GM18867 (cell line): ENCODE results near the gene ALG12.

Experiments used
- ATAC-seq: cut with Tn5 transposase; IDR thresholded peaks from one replicate; pipeline ENCODE4 v1.9.1; 2021; ENCODE audit warnings: mild to moderate bottlenecking, moderate library complexity; ENCODE audit not compliant: unreplicated experiment

Gene ALG12

DNA sequence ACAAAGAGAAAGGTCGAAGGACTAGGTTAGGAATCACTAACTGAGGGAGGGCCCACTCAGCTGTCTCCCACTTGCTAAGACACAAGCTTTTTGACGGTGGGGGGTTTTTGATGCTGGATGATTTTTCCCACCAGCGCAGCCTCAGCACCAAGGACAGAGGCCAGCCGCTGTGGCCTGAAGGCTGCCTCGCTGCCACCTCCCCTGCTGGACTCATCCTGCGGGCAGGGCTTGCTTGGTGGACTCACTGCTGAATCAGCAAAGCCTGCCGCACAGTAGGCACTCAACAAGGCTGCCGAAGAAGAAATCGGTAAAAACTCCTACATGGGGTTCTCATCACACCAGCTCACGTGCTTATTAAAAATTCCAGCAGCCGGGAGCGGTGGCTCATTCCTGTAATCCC, 2.6 kb downstream of the ALG12 start:
- no peak for ATAC-seq

DNA sequence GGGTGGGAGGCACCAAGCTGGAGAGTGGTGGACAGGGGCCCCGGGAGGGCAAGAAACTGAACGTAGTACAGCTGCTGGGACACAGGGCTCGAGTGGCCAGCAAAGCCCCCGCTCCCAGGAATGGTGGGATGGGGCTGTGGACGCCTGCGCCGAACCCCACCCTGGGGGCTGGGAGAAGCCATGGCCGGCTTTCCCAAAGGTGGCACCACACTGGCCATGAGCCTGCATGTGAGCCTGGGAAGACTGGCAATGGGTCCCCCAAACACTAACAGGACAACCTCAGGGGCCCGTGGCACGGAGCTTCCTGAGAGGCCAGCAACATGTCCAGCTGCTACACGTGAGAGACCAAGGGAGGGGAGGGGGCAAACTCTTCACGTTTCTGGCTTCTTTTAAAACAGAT, 4.0 kb downstream of the ALG12 start:
- ATAC-seq = no peak

DNA sequence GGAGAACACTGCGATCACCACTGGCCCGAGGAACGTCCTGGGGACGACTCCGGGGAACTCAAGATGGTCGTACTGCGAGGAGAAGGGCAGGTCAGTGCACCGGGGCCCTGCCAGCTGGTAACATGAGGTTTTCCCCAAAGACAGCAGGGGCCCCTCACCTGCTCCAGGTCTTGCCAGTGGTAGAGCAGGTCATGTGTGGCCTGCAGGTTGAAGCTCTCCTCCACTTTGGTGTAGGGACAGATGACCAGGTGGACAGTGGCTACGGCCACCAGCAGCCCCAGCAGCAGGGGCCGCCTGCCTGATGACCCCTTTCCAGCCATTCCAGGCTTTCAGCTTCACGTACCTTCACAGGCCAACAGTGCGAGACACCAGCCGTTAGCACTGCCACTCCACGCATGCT, 4.8 kb downstream of the ALG12 start:
- ATAC-seq = no peak

DNA sequence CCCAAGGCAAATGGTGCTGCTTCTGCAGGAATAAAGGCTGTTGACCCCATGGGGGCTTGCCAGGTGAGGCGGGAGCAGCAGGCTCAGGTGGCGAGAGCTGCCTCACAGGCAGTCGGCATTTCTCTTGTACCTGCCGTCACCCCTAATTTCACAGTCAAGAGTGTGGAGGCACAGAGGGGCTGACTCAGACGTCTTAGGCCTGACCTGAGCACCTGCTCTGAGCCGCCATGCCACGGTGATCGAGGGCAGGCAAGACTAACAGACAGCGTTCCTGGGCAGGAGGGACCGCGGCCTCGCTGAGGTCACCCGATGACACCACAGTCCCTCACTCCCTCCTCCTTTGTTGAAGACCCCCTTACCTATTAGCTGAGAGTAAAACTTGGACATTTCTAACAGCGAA, 5.2 kb downstream of the ALG12 start:
- no peak for ATAC-seq

DNA sequence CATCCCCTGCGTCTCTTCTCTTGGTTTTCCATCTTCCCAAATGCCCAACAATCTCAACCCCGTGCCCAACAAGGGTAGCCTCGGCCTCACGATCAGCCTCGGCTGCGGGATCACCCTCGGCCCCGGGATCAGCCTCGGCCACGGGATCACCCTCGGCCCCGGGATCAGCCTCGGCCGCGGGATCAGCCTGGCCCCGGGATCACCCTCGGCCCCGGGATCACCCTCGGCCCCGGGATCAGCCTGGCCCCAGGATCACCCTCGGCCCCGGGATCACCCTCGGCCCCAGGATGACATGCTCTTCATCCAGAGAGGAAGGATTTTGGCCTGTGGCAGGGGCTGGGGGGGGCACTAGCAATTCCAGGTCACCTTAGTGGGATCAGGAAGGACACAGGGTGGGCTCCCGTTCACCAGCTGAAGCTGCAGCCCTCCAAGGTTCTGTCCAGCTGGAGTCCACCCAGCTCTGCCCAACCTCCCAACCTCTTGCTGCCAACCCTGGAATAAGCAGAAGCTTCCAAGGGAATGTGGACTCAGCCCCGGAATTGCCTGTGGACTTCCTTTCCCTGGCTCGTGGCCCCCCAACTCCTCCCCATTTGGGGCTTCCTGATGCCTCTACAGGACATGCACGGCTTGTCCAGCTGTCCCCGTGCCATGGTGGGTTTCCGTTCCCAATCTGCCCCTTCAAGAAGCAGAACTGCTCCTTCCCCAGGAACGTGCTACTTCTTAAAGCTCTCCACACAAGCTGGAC, 6.2 kb downstream of the ALG12 start:
- no peak for ATAC-seq

DNA sequence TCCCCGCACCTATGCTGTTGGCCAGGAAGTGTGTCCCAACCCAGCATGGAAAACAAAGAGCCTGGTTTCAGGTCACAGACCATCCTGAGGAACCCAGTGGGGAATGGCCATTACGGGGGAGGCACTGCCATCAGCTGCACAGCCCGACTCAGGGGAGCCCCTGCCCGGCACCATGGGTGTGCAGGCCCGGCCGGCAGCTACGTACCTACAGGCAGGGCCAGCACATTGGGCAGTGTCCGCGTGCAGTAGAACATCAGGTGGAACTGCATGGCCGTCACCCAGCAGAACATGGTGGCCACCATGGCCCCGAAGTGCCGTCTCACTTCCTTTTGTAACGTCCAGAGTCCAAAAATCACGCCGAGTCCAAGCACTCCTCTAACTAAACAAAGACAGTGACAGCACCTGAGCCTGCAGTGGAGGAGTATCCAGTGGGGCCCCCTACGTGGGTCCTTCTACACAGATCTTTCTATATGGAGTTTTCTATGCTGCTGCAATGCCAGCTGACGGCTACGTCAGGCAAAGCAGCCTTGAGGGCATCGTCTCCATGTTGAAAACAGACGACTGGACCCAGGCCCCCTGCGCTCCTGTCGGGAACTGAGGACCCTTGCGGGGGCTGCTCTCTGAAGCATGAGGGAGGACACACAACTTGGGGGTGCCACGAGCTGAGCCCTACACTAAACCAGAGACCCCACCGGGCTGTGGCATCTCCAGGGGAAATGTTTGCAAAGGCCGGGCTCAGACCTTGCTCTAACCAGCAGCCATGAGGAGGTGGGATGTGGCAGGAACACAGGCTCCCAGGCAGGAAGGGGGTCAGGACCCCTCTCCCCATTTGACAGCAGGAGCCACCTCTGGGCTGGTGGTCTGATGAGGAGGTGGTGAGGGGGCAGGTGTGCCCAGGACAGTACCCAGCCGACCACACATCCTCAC, 7.7 kb downstream of the ALG12 start:
- no peak for ATAC-seq

DNA sequence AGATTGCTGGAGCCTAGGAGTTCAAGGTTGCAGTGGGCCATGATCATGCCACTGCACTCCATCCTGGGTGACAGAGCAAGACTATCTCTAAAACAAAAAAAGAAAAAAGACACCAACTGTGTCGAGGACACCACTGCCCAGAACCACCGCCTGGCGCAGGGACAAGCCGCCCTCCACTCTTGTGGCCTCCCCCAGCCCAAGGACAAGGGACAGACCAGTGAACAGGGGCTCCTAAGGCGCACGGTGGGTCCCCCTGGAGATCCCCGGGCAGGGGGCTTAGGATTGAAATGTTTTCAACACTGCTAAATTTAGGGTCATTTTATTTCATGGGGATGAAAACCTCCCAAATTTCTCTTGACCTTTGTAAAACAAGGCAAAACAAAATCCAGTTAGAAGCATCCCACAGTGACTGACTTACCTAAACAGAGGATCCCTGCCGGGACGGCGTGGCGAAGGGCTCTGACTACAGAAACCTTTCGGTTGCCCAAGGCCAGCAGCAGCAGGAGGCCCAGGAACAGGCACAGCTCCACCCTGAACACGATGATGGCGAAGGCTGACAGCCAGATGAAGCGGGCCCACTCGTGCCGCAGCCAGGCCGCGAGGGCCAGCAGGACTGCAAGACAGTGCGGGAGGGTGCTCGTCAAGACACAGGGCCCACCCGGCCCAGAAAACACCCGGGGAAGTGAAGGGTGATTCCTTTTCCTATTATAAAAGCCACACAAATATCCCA, 8.6 kb downstream of the ALG12 start:
- no peak for ATAC-seq

DNA sequence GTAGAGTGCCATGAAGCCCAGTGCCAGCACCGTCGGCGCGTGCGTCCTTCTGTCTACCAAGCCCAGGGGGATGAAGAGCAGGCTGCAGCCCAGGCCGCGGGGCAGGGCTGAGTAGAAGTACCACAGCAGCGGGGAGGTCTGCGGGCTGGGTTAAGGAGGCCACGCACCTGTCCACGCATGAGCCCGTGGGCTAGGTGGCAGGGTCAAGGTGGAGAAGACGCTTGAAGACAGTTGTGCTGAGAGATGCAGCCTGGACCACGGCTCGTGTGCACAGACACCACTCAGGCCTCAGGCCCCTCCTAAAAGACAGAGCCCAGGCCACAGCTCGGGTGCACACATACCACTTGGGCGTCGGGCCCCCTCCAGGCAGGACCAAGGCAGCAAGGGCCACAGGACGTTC, 10.4 kb downstream of the ALG12 start:
- ATAC-seq = no peak

DNA sequence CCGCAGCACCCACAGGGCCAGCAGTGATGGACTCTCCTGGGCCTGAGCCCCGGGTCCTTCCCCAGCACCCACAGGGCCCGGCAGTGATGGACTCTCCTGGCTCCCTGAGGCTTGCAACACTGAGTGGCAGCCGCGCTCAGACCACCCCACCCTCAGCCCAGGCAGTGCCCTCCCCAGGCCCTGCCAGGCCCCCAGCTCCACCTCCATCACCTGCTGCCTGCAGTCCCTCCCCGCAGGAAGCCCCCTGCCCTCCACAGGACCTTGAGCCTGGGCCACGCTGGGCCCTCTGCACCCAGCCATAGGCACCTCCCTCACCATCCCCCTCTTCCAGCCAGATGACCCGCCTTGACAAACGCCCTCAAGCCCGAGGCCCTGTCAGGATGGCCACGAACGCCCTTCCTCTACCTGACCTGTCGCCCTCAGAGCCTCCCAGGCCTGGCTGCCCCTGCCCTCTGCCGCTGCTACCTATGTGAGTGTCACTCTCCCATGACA, 11.4 kb downstream of the ALG12 start:
- ATAC-seq = no peak

DNA sequence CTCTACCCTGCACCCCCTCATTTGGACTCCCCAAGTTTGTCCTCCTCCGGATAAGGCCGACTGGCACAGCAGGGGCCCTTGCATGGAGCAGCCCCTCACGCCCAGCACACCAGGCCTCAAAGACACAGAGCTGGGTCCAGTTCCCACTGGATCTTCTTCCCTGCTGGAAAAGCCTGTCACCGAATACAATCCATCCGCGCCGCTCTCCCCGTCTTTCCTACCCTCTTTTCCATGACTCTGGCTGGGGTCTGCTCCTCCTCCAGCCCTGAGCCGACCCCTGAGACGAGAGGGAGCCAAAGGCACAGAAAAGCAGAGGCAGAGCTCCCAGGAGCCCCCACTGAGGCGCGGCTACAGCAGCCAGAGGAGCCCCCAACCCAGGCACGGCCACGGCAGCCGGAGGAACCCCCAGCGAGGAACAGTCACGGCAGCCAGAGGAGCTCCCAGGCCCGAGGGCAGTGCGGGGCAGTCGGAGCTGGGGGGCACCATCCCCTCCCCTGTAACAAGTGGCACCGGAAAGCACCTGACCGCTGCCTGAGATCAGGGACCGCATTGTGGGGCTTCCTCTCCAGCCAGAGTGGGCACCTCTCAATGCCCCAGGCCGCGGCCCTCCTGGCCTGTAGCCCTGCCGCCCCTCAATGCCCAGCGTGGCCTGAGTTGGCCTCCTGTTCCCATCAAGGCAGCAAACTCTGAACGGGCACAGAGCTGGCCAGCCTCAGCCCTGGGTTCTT, 12.0 kb downstream of the ALG12 start:
- no peak for ATAC-seq

DNA sequence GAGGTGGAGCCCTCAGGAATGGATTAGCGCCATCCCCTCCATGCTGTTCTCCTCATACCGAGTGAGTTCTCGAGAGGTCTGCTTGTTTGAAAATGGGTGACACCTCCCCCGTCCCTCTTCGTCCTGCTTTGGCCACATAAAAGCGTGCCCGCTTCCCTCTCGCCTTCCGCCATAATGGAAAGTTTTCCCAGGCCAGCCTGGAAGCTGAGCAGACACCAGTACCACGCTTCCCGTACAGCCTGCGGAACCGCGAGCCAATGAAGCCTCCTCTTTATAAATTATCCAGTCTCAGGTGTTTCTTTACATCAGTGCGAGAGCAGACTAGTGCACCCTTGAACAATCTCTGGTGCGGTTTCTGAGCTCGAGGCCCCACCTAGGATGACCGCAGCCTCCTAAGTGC, 12.8 kb downstream of the ALG12 start:
- no peak for ATAC-seq

DNA sequence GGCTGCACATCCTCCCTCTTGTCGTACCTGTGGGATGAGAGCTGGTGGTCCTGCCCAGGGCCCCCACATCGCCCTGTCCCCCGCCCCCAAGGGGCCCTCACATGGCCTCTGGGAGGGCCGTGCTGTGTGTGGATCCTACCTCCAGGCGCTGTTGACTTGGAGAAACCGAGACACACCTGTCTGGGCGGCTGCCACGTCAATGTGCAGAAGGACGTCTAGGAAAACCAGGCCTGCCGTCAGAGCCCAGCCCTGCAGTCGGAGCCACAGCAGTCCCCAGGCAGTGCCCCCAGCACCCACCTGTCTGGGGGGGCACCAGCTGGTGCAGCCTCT, 14.2 kb downstream of the ALG12 start:
- no peak for ATAC-seq

DNA sequence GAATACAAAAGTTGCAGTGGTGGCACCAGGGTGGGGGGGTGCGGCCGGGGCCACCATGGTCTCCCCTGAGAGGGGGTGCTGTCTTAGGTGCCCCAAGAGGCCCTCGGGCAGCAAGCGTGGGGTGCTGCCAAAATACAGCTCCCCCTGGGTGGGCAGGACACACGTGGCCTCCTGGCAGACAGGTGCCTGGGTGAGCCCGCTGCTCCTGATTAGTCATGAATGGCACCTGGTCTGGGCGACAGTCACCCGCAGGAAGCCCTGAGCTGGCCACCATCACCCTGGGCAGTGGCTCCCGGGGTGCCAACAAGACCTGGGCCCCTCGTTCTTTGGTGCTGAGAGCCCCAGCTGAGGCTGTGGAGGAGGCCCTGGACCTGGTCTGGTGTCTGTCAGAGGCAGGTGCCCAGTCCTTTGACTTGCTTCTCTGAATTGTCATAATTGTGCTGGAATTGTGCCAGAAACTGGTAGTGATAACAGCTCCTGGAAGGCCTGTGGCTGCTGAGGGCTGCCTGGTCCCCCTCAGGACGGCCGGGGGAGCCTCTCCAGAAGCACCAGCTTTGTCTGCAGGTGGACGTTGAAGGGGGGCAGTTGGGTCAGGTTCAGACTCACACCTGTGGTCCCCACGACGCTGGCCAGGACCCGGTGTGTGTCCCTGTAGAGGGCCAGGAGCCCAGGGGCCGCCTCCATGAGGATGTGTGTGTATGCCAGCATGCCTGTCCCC, 14.8 kb downstream of the ALG12 start:
- no peak for ATAC-seq

DNA sequence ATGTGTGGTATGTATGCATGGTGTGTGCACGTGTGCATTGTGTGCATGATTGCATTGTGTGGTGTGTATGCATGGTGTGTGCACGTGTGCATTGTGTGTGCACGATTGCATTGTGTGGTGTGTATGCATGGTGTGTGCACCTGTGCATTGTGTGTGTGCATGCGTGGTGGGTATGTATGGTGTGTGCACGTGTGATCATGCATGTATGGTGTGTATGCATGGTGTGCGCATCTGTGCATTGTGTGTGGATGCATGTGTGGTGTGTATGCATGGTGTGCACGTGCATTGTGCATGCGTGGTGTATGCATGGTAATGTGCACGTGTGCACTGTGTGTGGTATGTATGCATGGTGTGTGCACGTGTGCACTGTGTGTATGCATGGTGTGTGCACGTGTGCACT, 16.8 kb downstream of the ALG12 start:
- no peak for ATAC-seq

DNA sequence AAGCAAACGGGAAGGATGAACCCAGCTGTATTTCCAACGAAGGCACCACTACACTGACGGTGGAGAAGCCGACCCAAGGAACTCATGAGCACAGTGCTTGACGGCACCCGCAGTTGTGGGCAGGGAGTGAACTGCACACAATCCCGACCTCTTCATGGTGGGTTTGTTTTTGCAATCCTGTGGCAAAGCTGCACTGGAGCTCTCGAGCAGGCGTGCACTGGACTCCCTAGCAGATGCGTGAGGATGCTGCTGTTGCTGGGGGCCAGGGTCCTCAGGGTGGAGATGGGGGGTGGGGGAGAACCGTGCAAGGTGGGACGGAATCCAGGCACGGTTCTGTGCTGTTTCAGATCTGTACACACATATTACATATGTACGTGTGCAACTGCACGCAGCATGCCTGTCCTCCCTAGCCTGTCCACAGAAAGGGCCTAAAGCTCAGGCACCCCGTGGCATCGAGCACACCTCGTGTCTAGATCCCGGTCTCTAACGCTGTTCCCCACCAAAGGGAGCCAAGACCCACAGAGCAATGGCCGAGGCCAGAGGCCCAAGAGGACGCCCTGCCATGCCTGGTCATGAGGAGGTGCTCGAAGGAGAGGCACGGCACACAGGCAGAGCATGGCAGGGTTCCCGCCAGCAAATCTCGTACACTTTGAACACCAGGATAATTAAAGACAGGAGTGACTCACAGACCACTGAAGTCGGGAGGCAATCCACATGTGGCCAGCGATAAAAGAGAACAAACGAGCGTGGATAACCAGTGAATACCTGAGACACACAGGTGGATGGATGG, 17.6 kb downstream of the ALG12 start:
- no peak for ATAC-seq

DNA sequence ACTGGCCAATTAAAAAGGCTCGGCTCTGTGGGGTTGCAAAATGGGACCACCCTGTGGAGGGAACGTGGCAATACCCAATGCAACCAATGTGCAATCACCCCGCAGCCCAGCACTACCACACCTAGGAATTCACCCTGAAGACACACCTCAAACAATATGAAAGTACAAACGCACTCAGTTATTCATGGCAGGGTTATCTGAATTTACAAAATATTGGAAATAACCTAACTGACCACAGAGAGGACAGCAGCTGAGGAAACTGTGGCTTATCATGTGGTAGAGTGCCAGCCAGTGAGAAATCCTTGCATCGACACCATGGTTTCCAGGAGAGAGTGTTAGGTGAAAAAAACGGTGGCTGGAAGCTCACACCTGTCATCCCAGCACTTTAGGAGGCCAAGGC, 18.7 kb downstream of the ALG12 start:
- ATAC-seq = no peak

DNA sequence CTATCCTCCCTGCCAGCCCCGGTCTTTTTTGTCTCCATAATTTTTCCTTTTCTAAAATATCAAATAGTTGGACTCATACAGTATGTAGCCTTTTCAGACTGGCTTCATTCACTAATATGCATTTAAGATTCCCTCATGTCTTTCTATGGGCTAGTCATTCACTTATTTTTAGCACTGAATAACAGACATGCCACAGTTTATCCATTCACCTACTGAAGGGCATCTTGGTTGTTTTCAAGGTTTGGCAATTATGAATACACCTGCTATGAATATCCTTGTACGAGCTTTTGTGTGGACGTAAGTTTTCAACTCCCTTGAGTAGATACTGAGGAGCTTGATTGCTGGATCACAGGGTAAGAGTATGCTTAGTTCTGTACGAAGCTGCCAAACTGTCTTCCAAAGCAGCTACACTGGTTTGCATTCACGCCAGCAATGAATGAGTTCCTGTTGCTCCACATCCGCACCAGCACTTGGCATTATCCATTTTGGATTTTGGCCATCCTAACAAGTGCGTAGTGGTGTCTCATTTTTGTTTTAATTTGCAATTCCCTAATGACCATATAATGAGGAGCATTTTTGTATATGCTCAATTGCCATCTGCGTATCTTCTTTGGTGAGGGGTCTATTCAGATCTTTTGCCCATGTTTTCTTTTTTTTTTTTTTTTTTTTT, 21.1 kb downstream of the ALG12 start:
- no peak for ATAC-seq

DNA sequence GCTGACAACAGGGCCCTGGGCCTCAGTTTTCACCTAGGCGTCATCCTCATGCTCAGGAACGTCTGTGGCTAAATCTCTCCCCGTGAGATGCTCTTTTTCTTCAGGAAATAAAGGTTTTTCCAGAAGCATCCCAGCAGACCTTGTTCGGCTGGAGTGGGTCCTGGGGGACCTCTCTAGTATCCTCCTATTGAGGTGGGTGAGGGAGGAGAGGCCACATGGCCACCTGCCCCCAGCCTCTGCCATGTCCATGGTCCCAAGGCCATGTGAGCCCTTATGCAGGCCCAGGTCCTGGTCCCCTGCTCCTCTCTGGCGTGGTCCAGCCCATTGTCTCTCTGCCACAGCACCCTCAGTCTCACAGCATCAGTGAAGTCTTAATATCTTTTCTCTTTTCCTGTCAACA, 22.0 kb downstream of the ALG12 start:
- no peak for ATAC-seq
